GM12878 (cell line): ENCODE results near the gene PCBD2. TPM values are rescaled to one million over a fixed set of nuclear protein-coding genes. Genes with fewer than 3 reads are reported as not detected.

Experiments
- ATAC-seq: fragments of 200-7000 bp; cut with Tn5 transposase; 3 replicates; pipeline ENCODE4 v1.9.1; 2020; ENCODE audit warnings: mild to moderate bottlenecking, moderate library complexity
- BruUV-seq: library from RNA; stranded (reverse); fragments of 400-500 nt; replicated peaks from 2 replicates; lab custom pipeline; 2021; lab: Mats Ljungman, UMichigan
- CTCF ChIA-PET: fragments of 300-600 bp; sonication (Branson Sonifier 250); formaldehyde crosslinking; extraction: SDS; loops from one replicate; lab custom pipeline; 2021; ENCODE audit warnings: inconsistent platforms; lab: Yijun Ruan, JAX
- POLR2A ChIA-PET: fragments of 350-600 bp; formaldehyde crosslinking; extraction: SDS; loops from one replicate; lab custom pipeline; 2021; ENCODE audit warnings: inconsistent platforms; lab: Charles Lee
- RAD21 ChIA-PET: fragments of 300-600 bp; sonication (Branson Sonifier 250); formaldehyde crosslinking; loops from one replicate; lab custom pipeline; 2023; ENCODE audit warnings: antibody characterized with exemption; ENCODE audit not compliant: unreplicated experiment; lab: Charles Lee
- SMC1A ChIA-PET: fragments of 300-600 bp; sonication (Branson Sonifier 250); formaldehyde crosslinking; loops from one replicate; lab custom pipeline; 2023; ENCODE audit not compliant: unreplicated experiment, uncharacterized antibody; lab: Charles Lee
- DNase-seq: peaks from one replicate; pipeline ENCODE4 v3.0.0-alpha.2; 2011; ENCODE audit warnings: low read depth, low spot score
- FAIRE-seq: peaks from 3 replicates; lab custom pipeline; 2011; peaks lifted over from hg19 to GRCh38; lab: Jason Lieb, UNC
- H2AFZ ChIP-seq: 2 replicates; pipeline ENCODE4 v1.6.0; 2011; ENCODE audit warnings: low read depth, low read length, control low read depth; ENCODE audit not compliant: control insufficient read depth
- H3K27ac ChIP-seq: 2 replicates; pipeline ENCODE4 v1.5.1; 2011; ENCODE audit warnings: control low read depth; ENCODE audit not compliant: control insufficient read depth, insufficient read depth
- H3K27me3 ChIP-seq, 2 experiments: replicated peaks in 1 of 2; 2 replicates each; pipeline versions ENCODE4 v1.6.0 to v1.6.1; 2011; ENCODE audit warnings: low read length in 1 of 2; ENCODE audit not compliant: control insufficient read depth in 2 of 2, insufficient read depth in 2 of 2
- H3K36me3 ChIP-seq, 2 experiments: 2 replicates each; pipeline ENCODE4 v1.5.1; 2011; ENCODE audit warnings: low read length in 1 of 2; ENCODE audit not compliant: control insufficient read depth in 2 of 2, insufficient read depth in 2 of 2
- H3K4me1 ChIP-seq: 2 replicates; pipeline ENCODE4 v1.6.1; 2011; ENCODE audit warnings: mild to moderate bottlenecking, low read length, moderate library complexity, mixed read lengths; ENCODE audit not compliant: control insufficient read depth, insufficient read depth
- H3K4me2 ChIP-seq: 2 replicates; pipeline ENCODE4 v1.6.0; 2011; ENCODE audit warnings: control low read depth; ENCODE audit not compliant: control insufficient read depth, insufficient read depth
- H3K4me3 ChIP-seq: fragments of 200-600 bp; sonication (generic); 2 replicates; pipeline ENCODE4 v1.5.1; 2016
- H3K79me2 ChIP-seq: 2 replicates; pipeline ENCODE4 v1.6.0; 2011; ENCODE audit warnings: low read length; ENCODE audit not compliant: control insufficient read depth, insufficient read depth
- H3K9ac ChIP-seq: 2 replicates; pipeline ENCODE4 v1.8.0; 2011; ENCODE audit warnings: low read length, control low read depth, mixed read lengths; ENCODE audit not compliant: control insufficient read depth, insufficient read depth
- H3K9me3 ChIP-seq: replicated peaks from 3 replicates; pipeline ENCODE4 v1.5.1; 2011; ENCODE audit warnings: mild to moderate bottlenecking, low read length; ENCODE audit not compliant: control insufficient read depth, insufficient read depth
- H4K20me1 ChIP-seq: 2 replicates; pipeline ENCODE4 v1.6.0; 2011; ENCODE audit not compliant: control insufficient read depth, insufficient read depth
- ASH2L ChIP-seq: fragments of 300-600, 200-600 bp; sonication (generic); IDR thresholded peaks from 2 replicates; pipeline ENCODE4 v1.6.1; 2017; ENCODE audit warnings: low read depth, mild to moderate bottlenecking, borderline replicate concordance
- ATF3 ChIP-seq: IDR thresholded peaks from 2 replicates; pipeline ENCODE4 v1.6.1; 2011; ENCODE audit warnings: low read depth, mild to moderate bottlenecking, low read length, moderate library complexity, borderline replicate concordance; ENCODE audit errors: extremely low read depth
- E2F4 ChIP-seq: IDR thresholded peaks from 2 replicates; pipeline ENCODE4 v1.6.1; 2012; ENCODE audit warnings: low read depth, low read length, improper control_type of control experiment
- GATAD2B ChIP-seq: fragments of 450-650 bp; conservative IDR thresholded peaks from 2 replicates; pipeline ENCODE4 v1.6.1; 2017; ENCODE audit warnings: low read depth, mild to moderate bottlenecking, moderate library complexity
- IRF4 ChIP-seq: IDR thresholded peaks from 2 replicates; pipeline ENCODE4 v1.6.1; 2011; ENCODE audit warnings: low read depth, low read length
- LARP7 ChIP-seq: fragments of 450-650 bp; IDR thresholded peaks from 2 replicates; pipeline ENCODE4 v1.6.1; 2017; ENCODE audit warnings: mild to moderate bottlenecking
- MTA2 ChIP-seq: fragments of 450-650 bp; IDR thresholded peaks from 2 replicates; pipeline ENCODE4 v1.6.1; 2016; ENCODE audit warnings: low read depth, mild to moderate bottlenecking, moderate library complexity
- MYC ChIP-seq: IDR thresholded peaks from 2 replicates; pipeline ENCODE4 v1.6.1; 2011; ENCODE audit warnings: mild to moderate bottlenecking, low read length, moderate library complexity, inconsistent platforms; ENCODE audit not compliant: insufficient read depth, insufficient replicate concordance, insufficient read length, severe bottlenecking
- NR2C2 ChIP-seq: IDR thresholded peaks from 2 replicates; pipeline ENCODE4 v1.6.1; 2011; ENCODE audit warnings: borderline replicate concordance, low read depth; ENCODE audit not compliant: control insufficient read depth, insufficient read length
- SRF ChIP-seq, 2 experiments: IDR thresholded peaks; 2 replicates each; pipeline ENCODE4 v1.6.1; 2011; ENCODE audit warnings: low read depth in 2 of 2, low read length in 2 of 2, mild to moderate bottlenecking in 1 of 2, moderate library complexity in 1 of 2
- TCF3 ChIP-seq: IDR thresholded peaks from 2 replicates; pipeline ENCODE4 v1.6.1; 2012; ENCODE audit warnings: low read depth, mild to moderate bottlenecking, low read length, borderline replicate concordance; ENCODE audit not compliant: insufficient read depth
- ZNF217 ChIP-seq: fragments of 450-650 bp; IDR thresholded peaks from 2 replicates; pipeline ENCODE4 v1.6.1; 2017; ENCODE audit warnings: antibody characterized with exemption, mild to moderate bottlenecking
- ZNF274 ChIP-seq: IDR thresholded peaks from one replicate; pipeline ENCODE4 v1.8.0; 2011; ENCODE audit not compliant: insufficient read length, insufficient read depth
- ZNF687 ChIP-seq: fragments of 450-650 bp; IDR thresholded peaks from 2 replicates; pipeline ENCODE4 v1.6.1; 2017; ENCODE audit warnings: mild to moderate bottlenecking, moderate library complexity
- WGBS: methylation state at CpG from one replicate; pipeline ENCODE4 v1.1.6; 2016; ENCODE audit warnings: low lambda C conversion rate; ENCODE audit not compliant: insufficient replicate concordance, insufficient coverage; ENCODE audit errors: missing lambda C conversion rate; 5-methylcytosine and 5-hydroxymethylcytosine counted together
- in situ Hi-C: fragments of 300-500 bp; cut with MboI; formaldehyde crosslinking; loops from 9 replicates; pipeline ENCODE4 v1.14.3; 2018; ENCODE audit warnings: mixed read lengths
- intact Hi-C: fragments of 100-400 bp; cut with micrococcal nuclease; formaldehyde crosslinking; loops from one replicate; pipeline ENCODE4 v1.14.2; 2022; ENCODE audit not compliant: unreplicated experiment
- polyA plus RNA-seq, 11 experiments: library from polyadenylated mRNA; depleted of rRNA in 4 of 11; unstranded in 6 of 11; stranded (reverse) in 5 of 11; fragments of >200 nt; fragmentation: Nextera tagmentation in 4 of 11; fragmentation: Illumina TruSeq in 1 of 11; extraction: Ambion mirVana in 4 of 11; extraction: Trizol in 1 of 11; gene quantifications; 1 replicate in 1 of 11; 2 replicates in 10 of 11; pipeline versions ENCODE4 v1.2.1 to v1.2.3, GENCODE V29; 2011 to 2016; ENCODE audit warnings: inconsistent platforms in 2 of 11, missing spikeins in 2 of 11, low read depth in 1 of 11
- total RNA-seq, 4 experiments: library from RNA; depleted of rRNA in 3 of 4; stranded (reverse); fragments of >200 nt in 3 of 4; fragmentation: Illumina TruSeq in 1 of 4; extraction: Trizol in 1 of 4; gene quantifications; 2 replicates each; pipeline versions ENCODE4 v1.2.1 to v1.2.3, GENCODE V29; 2013 to 2021

Gene PCBD2
- total and polyA plus RNA-seq, 10 of the 15 experiments (the other 5 are each of a cell fraction or from before 2014, with no cell fraction given): 5.4 to 13.6 (median 6.7) TPM

GRCh38 chr5:134873987-134874830 lies 30.7 kb upstream of the PCBD2 start, which contains the start of gene TXNDC15:
Gene TXNDC15 (plus strand): TSS chr5:134874371. CDS start chr5:134874428, 57 bp downstream.
- TSS peak; percentile 56 for BruUV-seq
- peak; percentile 80; the same call in 1 of the 2 replicates for TF ChIP-seq GATAD2B
- 0 out of 2 replicates have a peak, but pooled peaks have one; percentile 24 for TF ChIP-seq E2F4
- TF ChIP-seq IRF4: peak; percentile 25; the same call in 1 of the 2 replicates
- TF ChIP-seq NR2C2: no peak
- peak; percentile 86 for TF ChIP-seq ZNF687
- no peak for TF ChIP-seq ATF3
- TF ChIP-seq MTA2: no peak
- TF ChIP-seq TCF3: 0 out of 2 replicates have a peak, but pooled peaks have one; percentile 61
- TF ChIP-seq MYC: peak; percentile 22
- no peak for TF ChIP-seq ZNF274
- TF ChIP-seq SRF (IDR thresholded peaks at IDR 0.05; ENCODE audit: low read depth in 2 of 2, low read length in 2 of 2): 0 out of 4 replicates have a peak, but pooled peaks of 1 of the 2 experiments have one; percentile 1
- TF ChIP-seq ASH2L: peak; percentile 51; the same call in 1 of the 2 replicates
- peak; percentile 81; the same call in 1 of the 2 replicates for TF ChIP-seq LARP7
- no peak for TF ChIP-seq ZNF217

More at GRCh38 chr5:134873987-134874830, 30.7 kb upstream of the PCBD2 start, which contains the start of gene TXNDC15:
- WGBS: 2% methylated on average over 61 of the region's 79 CpGs
- no peaks in the 10 kb centered on the region for H4K20me1 ChIP-seq
- no peaks in the 10 kb centered on the region for H3K27me3 ChIP-seq
- intact Hi-C loops: loop anchor here (1.0 kb wide), 1 partner anchor 31 kb away; the partner anchor contains the start of gene PCBD2
- H2AFZ ChIP-seq: peak within 1 kb of the TSS; percentile 66
- peak within 1 kb of the TSS; percentile 93 for H3K4me2 ChIP-seq
- peak; percentile 92 for ATAC-seq
- no peaks in the 10 kb centered on the region for H3K36me3 ChIP-seq
- H3K4me3 ChIP-seq: peak within 1 kb of the TSS; percentile 83
- ChIA-PET CTCF (interaction anchor here (0.9 to 1.9 kb wide), 6 partner anchors 17 to 134 kb away, joined by 3 to 9 read pairs (median 4); no protein-coding TSS in a partner anchor), POLR2A (interaction anchor here (0.5 to 2.5 kb wide), 9 partner anchors 12 to 136 kb away, joined by 3 to 9 read pairs (median 3); partner anchors contain the start of genes C5orf24, CAMLG and PCBD2), RAD21 (interaction anchor here (0.9 to 1.6 kb wide), 5 partner anchors 27 to 138 kb away, joined by 3 to 10 read pairs (median 3); partner anchors contain the start of genes CAMLG and PCBD2), SMC1A (interaction anchor here (0.6 to 2.5 kb wide), 4 partner anchors 8 to 134 kb away, joined by 3 to 8 read pairs (median 3); partner anchors contain the start of gene PCBD2)
- H3K9me3 ChIP-seq: no peaks in the 10 kb centered on the region
- H3K4me1 ChIP-seq: peaks cover 18% of the 10 kb centered on the region
- H3K27ac ChIP-seq: peak within 1 kb of the TSS; percentile 88
- peak; percentile 45 for DNase-seq
- H3K79me2 ChIP-seq: peaks cover 36% of the 10 kb centered on the region
- in situ Hi-C loops: no loop called here
- H3K9ac ChIP-seq: peak within 1 kb of the TSS; percentile 83
- FAIRE-seq: no peak
